Mucosa of rectum (tissue), 2 donors: Measurements from ENCODE around the gene SANBR.
"Not testable (repeated sequence)": the region's sequence is repeated elsewhere in the genome, so short reads cannot be mapped to it uniquely, and the experiment has no call there.

Source experiments
- H3K27ac ChIP-seq, 2 donors: one replicate each; pipeline ENCODE4 v1.7.0; 2013; ENCODE audit warnings: inconsistent platforms in 2 of 2, low read depth in 2 of 2, low read length in 2 of 2
- H3K27me3 ChIP-seq, 2 donors: one replicate each; pipeline ENCODE4 v1.7.0; 2013; ENCODE audit warnings: low read length in 2 of 2; ENCODE audit not compliant: control insufficient read depth in 2 of 2, insufficient read depth in 2 of 2
- H3K36me3 ChIP-seq, 2 donors: one replicate each; pipeline ENCODE4 v1.7.0; 2013; ENCODE audit warnings: low read length in 2 of 2; ENCODE audit not compliant: control insufficient read depth in 2 of 2, insufficient read depth in 2 of 2
- H3K4me1 ChIP-seq, 2 donors: one replicate each; pipeline ENCODE4 v1.7.0; 2013; ENCODE audit warnings: low read length in 2 of 2, mild to moderate bottlenecking in 1 of 2; ENCODE audit not compliant: control insufficient read depth in 2 of 2, insufficient read depth in 2 of 2
- H3K4me3 ChIP-seq, 2 donors: one replicate each; pipeline ENCODE4 v1.7.0; 2013; ENCODE audit warnings: low read length in 2 of 2
- H3K9ac ChIP-seq, 2 donors: one replicate each; pipeline ENCODE4 v1.7.0; 2013; ENCODE audit warnings: low read length in 2 of 2, low read depth in 1 of 2, mild to moderate bottlenecking in 1 of 2
- H3K9me3 ChIP-seq, 2 donors: one replicate each; pipeline ENCODE4 v1.7.0; 2013; ENCODE audit warnings: low read length in 2 of 2; ENCODE audit not compliant: control insufficient read depth in 2 of 2
- donor health status: healthy.
- donor health status: Normal muscosa, but diverticular disease.

Gene SANBR

DNA sequence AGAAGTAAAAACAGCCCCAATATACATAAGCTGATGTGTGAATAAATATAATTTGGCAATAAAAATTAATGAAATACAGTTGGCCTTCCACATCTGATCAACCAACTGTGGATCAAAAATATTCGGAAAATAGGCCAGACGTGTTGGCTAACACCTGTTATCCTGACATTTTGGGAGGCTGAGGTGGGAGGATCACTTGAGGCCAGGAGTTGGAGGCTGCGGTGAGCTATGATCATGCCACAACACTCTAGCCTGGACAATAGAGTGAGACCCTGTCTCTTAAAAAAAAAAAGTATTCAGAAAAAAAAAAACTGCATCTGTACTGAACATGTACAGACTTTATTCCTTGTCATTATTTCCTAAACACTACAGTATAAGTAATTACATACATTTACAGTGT is 36.1 kb upstream of the SANBR start:
- Histone ChIP-seq H3K4me1 (no peaks in the 10 kb centered on the region), H3K27me3 (no peaks in the 10 kb centered on the region), H3K27ac (no peak overlapping the region), H3K9me3 (no peaks in the 10 kb centered on the region), H3K4me3 (no peak overlapping the region), H3K9ac (no peak overlapping the region), H3K36me3 (peaks cover 36 to 37% of the 10 kb centered on the region in 2 donors)

GRCh38 chr2:61034592-61034991 is 31.1 kb upstream of the SANBR start:
- not testable (repeated sequence) for H3K4me3 ChIP-seq, H3K9me3 ChIP-seq, H3K27me3 ChIP-seq, H3K9ac ChIP-seq, H3K4me1 ChIP-seq, H3K27ac ChIP-seq
- peaks cover 37 to 40% of the 10 kb centered on the region in 2 donors for H3K36me3 ChIP-seq

DNA sequence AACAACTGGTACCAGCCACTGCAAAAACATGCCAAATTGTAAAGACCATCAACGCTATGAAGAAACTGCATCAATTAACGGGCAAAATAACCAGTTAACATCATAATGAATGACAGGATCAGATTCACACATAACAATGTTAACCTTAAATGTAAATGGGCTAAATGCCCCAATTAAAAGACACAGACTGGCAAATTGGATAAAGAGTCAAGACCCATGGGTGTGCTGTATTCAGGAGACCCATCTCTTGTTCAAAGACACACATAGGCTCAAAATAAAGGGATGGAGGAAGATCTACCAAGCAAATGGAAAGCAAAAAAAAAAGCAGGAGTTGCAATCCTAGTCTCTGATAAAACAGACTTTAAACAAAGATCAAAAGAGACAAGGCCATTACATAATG is 29.0 kb upstream of the SANBR start:
- H3K4me3 ChIP-seq, H3K4me1 ChIP-seq, H3K9ac ChIP-seq, H3K27ac ChIP-seq, H3K27me3 ChIP-seq, H3K9me3 ChIP-seq: not testable (repeated sequence)
- peaks cover 33 to 34% of the 10 kb centered on the region in 2 donors for H3K36me3 ChIP-seq

DNA sequence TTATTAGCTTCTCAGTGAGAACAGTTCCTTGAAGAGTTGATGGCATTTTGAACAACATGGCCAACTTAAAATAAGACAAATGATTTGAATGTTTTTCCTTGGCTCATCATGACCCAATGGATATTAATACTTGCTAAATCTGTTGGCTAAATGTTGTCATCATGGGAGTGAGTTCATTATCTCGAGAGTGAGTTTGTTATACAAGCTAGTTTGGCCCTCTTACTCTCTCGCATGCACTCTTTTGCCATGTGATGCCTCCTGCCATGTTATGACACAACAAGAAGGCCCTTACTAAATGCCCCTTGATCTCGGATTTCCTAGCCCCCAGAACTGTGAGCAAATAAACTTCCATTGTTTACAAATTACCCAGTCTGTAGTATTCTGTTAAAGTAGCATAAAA is 22.9 kb upstream of the SANBR start:
- Histone ChIP-seq H3K36me3 (peaks cover 6 to 15% of the 10 kb centered on the region in 2 donors), H3K9me3 (no peaks in the 10 kb centered on the region), H3K27ac (no peak overlapping the region), H3K4me1 (no peaks in the 10 kb centered on the region), H3K9ac (no peak overlapping the region), H3K27me3 (no peaks in the 10 kb centered on the region), H3K4me3 (no peak overlapping the region)

- Histone ChIP-seq H3K9ac (no peak overlapping the region), H3K27me3 (no peaks in the 10 kb centered on the region), H3K4me1 (no peaks in the 10 kb centered on the region), H3K4me3 (no peak overlapping the region), H3K9me3 (no peaks in the 10 kb centered on the region), H3K36me3 (peaks cover 18 to 28% of the 10 kb centered on the region in 2 donors), H3K27ac (no peak overlapping the region)
Measured at GRCh38 chr2:61044636-61045035, 21.0 kb upstream of the SANBR start.

DNA sequence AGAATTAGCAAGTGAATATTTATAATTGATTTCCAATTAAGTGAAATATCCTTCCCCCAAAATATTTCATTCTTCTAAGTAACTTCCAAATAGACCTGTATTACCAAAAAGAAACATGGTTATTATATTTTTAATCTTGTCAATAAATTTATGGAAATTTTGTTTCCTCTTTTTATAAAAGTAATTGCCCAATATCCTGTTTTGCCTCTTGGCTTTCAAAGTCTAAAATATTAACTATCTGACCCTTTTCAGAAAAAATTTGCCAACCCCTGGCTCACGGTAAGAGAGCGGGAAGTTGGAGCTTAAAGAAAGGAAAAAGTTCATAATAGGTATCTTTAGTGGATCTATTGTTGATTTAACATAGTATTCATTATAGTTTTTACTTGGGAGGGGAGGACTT is 20.4 kb upstream of the SANBR start:
- Histone ChIP-seq H3K4me1 (no peaks in the 10 kb centered on the region), H3K27me3 (no peaks in the 10 kb centered on the region), H3K9ac (no peak overlapping the region), H3K4me3 (no peak overlapping the region), H3K9me3 (no peaks in the 10 kb centered on the region), H3K36me3 (peaks cover 18 to 28% of the 10 kb centered on the region in 2 donors), H3K27ac (no peak overlapping the region)

DNA sequence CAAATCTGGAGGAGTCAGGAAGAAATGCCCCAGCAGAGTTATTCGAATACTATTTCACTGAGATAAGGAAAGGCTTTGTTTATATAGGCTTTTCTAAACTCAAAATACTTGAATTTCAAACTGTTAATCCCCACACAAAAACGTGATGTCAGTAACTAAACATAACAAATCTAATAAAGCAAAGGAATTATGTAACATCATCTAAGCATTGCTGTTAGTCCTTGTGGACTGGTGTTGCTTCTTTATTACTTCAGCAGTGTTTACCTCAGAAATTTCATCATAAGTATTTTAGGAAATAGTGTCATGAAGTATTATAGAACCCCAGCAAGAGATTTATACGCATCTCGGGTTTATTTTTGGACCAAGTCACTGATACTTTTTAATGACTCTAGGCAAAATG is 19.7 kb upstream of the SANBR start:
- H3K9me3 ChIP-seq: no peaks in the 10 kb centered on the region
- no peaks in the 10 kb centered on the region for H3K4me1 ChIP-seq
- H3K27me3 ChIP-seq: no peaks in the 10 kb centered on the region
- no peak overlapping the region for H3K4me3 ChIP-seq
- no peak overlapping the region for H3K9ac ChIP-seq
- no peak overlapping the region for H3K27ac ChIP-seq
- peaks cover 18 to 28% of the 10 kb centered on the region in 2 donors for H3K36me3 ChIP-seq

DNA sequence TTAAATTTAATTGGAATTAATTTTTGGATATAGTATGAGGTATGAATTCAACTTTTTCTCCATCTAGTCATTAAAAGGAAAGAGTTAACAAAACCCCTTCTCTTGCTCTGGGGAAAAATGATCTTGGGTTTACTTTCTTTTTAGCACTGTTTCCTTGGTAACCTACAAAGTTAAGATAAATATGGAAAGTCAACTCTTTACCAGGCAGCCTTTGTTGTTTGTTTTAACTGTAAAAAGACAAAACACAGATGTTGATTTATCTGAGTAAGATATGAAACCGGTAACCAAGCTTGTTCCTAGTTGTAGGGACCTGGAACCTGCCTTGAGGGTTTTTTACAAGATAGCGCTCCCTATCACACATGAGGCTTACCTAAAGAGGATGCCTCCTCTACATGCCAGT is 10.1 kb upstream of the SANBR start:
- H3K9ac ChIP-seq: no peak overlapping the region

GRCh38 chr2:61057562-61057961 is 8.1 kb upstream of the SANBR start:
- H3K4me1 ChIP-seq: no peaks in the 10 kb centered on the region
- H3K27me3 ChIP-seq: no peaks in the 10 kb centered on the region
- no peak overlapping the region for H3K9ac ChIP-seq
- H3K9me3 ChIP-seq: no peaks in the 10 kb centered on the region
- peaks cover 4 to 5% of the 10 kb centered on the region in 2 donors for H3K36me3 ChIP-seq
- no peak overlapping the region for H3K4me3 ChIP-seq
- no peak overlapping the region for H3K27ac ChIP-seq

More for the DNA sequence above, 10.1 kb upstream of the SANBR start:
- H3K36me3 ChIP-seq: peaks cover 5 to 8% of the 10 kb centered on the region in 2 donors
- H3K4me1 ChIP-seq: no peaks in the 10 kb centered on the region
- H3K4me3 ChIP-seq: no peak overlapping the region
- H3K9me3 ChIP-seq: no peaks in the 10 kb centered on the region
- H3K27me3 ChIP-seq: no peaks in the 10 kb centered on the region
- no peak overlapping the region for H3K27ac ChIP-seq

GRCh38 chr2:61059382-61059781 is 6.3 kb upstream of the SANBR start:
- Histone ChIP-seq H3K27me3 (no peaks in the 10 kb centered on the region), H3K4me3 (no peak overlapping the region), H3K27ac (no peak overlapping the region), H3K9ac (no peak overlapping the region), H3K9me3 (no peaks in the 10 kb centered on the region), H3K4me1 (no peaks in the 10 kb centered on the region), H3K36me3 (peaks cover 4 to 5% of the 10 kb centered on the region in 2 donors)

DNA sequence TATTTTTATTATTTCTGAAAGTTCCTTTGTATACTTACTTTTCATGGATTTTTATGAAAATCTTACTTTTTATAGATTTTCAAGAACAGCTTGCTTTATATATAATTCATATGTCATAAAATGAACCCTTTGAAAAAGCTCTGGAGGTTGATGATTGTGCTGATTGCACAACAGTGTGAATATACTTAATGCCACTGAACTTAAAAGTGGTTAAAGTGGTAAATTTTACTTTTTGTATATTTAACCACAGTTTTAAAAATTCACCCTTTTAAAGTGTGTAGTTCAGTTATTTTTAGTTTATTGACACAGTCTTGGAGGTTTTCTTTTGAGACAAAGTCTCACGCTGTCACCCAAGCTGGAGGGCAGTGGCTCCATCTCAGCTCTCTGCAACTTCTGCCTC is 8.4 kb downstream of the SANBR start:
- Histone ChIP-seq H3K36me3 (peaks cover 6 to 7% of the 10 kb centered on the region in 2 donors), H3K27me3 (no peaks in the 10 kb centered on the region), H3K4me1 (no peaks in the 10 kb centered on the region), H3K9ac (no peak overlapping the region), H3K4me3 (no peak overlapping the region), H3K27ac (no peak overlapping the region), H3K9me3 (no peaks in the 10 kb centered on the region)
